Fibroblast of mammary gland (primary cell): ENCODE data around the gene SHMT2.

ENCODE experiments used
- DNase-seq: peaks from one replicate; pipeline ENCODE4 v3.0.0-alpha.2; 2010; ENCODE audit warnings: low read depth
- H3K4me3 ChIP-seq: 2 replicates; pipeline ENCODE4 v1.5.1; 2011; ENCODE audit warnings: low read depth, mild to moderate bottlenecking, low read length, moderate library complexity; ENCODE audit not compliant: control insufficient read depth
- TF ChIP-seq, protein P1 (sequence below): conservative IDR thresholded peaks from 2 replicates; pipeline ENCODE4 v1.5.1; 2011; ENCODE audit warnings: low read depth, low read length, inconsistent platforms; ENCODE audit not compliant: control insufficient read depth, insufficient read depth

The SHMT2 gene

DNA sequence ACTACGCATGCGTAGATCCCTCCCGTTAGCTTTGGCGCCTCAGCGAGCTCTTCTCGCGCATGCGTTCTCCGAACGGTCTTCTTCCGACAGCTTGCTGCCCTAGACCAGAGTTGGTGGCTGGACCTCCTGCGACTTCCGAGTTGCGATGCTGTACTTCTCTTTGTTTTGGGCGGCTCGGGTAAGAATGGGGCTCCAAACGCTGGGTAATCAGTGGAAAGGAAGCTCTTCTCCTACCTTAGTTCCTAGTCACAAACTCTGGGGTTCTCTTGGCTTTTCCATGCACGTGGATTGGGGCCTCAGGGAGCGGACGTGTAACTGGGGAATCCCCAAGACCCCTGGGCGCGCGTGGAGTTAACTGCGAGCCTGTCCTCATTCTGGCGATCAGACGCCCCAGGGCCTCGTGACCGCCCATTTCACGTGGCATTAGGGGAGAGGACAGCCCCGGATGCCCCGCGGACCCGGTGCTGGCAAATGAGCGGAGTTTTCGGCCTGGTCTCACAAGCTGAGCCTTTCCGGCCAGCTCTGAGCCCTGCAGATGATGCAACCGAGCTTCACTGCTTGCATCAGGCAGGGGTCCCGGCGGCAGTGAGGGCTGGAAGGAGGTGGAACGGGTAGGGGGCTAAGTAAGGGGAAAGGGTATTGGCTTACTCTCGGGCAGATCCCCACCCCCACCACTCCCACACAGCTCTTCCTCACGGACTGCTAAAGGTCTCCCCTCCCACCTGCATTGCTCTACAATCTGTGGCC, at the start of gene SHMT2:
Gene SHMT2 (plus strand): TSS at position 78 of the 747 bp plus-strand sequence. CDS start 68 bp downstream, at position 146.
- peak within 1 kb of the TSS; percentile 76 for H3K4me3 ChIP-seq
- TF ChIP-seq, protein P1, sequence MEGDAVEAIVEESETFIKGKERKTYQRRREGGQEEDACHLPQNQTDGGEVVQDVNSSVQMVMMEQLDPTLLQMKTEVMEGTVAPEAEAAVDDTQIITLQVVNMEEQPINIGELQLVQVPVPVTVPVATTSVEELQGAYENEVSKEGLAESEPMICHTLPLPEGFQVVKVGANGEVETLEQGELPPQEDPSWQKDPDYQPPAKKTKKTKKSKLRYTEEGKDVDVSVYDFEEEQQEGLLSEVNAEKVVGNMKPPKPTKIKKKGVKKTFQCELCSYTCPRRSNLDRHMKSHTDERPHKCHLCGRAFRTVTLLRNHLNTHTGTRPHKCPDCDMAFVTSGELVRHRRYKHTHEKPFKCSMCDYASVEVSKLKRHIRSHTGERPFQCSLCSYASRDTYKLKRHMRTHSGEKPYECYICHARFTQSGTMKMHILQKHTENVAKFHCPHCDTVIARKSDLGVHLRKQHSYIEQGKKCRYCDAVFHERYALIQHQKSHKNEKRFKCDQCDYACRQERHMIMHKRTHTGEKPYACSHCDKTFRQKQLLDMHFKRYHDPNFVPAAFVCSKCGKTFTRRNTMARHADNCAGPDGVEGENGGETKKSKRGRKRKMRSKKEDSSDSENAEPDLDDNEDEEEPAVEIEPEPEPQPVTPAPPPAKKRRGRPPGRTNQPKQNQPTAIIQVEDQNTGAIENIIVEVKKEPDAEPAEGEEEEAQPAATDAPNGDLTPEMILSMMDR, result no peak
- DNase-seq, result peak; percentile 96

DNA sequence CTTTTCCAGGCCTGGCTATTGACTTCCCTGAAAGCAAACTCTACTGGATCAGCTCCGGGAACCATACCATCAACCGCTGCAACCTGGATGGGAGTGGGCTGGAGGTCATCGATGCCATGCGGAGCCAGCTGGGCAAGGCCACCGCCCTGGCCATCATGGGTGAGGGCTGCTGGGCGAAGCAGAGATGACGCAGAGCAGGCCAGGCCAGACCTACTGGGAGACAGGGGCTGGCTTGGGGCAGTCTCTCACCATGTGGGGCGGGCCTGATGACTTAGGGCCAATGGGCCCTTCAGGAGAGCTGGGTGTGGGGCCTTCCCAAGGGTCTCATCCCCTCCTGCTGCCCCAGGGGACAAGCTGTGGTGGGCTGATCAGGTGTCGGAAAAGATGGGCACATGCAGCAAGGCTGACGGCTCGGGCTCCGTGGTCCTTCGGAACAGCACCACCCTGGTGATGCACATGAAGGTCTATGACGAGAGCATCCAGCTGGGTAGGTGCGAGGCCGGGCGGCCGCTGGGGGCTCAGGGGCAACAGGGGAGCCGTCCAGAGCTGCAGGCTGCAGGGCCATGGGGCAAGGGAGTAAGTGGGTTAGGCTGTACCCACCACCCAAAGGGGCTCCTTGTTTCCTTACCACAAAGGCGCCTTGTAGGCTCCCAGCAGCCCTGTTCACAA, 49.1 kb upstream of the SHMT2 start:
- no peak for DNase-seq
- TF ChIP-seq, protein P1, result no peak
- no peak overlapping the region for H3K4me3 ChIP-seq

DNA sequence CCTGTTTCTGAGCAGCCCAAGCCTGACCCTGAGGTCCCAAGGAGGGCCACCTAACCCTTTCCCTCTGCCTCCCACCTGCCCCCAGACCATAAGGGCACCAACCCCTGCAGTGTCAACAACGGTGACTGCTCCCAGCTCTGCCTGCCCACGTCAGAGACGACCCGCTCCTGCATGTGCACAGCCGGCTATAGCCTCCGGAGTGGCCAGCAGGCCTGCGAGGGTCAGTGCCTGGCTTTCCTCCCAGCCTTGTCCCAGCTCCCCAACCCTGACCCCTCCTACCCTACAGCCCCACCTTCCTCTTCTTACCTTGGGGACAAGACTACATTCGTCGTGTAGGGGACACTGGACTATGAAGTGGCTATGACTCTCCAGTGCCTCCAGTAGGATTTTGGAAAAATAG, 48.4 kb upstream of the SHMT2 start:
- DNase-seq, result no peak
- TF ChIP-seq, protein P1, result no peak
- no peak overlapping the region for H3K4me3 ChIP-seq

DNA sequence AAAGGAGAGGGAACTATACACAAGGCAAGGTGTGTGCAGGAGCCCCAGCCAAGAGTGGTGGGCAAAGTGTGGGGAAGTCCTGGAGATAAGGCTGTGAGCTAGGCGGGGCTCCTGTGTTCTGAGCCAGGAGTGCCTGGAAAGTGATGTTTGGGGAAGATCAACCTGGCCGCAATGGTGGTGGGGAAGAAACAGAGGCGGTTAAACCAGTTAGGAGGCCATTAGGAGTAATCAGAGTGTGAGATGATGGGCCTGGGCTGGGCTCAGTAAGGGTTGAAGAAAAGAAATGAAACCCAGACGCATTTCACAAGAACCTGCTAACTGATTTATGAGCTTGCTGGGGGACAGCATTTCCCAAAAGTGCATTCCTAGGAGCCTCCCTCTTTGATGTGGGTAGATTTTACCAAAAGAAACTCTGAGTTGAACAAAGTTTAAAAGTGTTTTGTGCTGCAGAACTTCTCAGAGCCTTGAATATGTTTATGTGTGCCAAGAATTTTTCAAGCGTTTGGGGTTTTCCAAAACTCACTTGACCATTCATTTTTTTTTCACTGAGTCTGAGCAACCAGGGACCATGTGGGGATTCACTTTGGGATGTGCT, 47.9 kb upstream of the SHMT2 start:
- DNase-seq, result peak; percentile 73
- no peak overlapping the region for H3K4me3 ChIP-seq
- TF ChIP-seq, protein P1, result no peak

DNA sequence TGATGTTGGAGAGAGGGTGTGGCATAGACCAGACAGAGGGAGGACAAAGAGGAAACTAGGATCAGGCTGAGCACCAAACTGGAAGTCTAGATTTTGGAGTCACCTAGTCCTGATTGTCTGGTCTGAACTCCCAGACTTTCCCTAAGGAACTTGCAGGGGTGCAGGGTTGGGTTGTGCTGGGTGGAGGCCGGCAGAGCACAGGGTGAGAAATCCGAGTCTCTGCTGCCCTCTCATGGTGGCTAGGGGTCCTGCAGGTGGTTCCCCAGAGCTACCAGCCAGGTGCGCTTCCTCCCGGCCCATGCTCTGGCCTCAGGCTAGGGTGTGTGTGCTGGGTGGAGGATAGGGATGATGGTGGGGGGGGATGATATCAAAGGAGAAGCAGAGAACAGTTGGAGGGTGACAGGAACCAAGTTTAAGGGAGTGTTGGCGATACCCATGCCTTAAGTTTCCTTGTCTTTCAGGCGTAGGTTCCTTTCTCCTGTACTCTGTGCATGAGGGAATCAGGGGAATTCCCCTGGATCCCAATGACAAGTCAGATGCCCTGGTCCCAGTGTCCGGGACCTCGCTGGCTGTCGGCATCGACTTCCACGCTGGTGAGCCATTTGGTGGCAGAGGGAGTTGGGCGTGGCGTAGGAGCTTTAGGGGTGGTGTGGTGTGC, 46.5 kb upstream of the SHMT2 start:
- no peak overlapping the region for H3K4me3 ChIP-seq
- DNase-seq, result peak; percentile 66
- TF ChIP-seq, protein P1, result peak; percentile 79

DNA sequence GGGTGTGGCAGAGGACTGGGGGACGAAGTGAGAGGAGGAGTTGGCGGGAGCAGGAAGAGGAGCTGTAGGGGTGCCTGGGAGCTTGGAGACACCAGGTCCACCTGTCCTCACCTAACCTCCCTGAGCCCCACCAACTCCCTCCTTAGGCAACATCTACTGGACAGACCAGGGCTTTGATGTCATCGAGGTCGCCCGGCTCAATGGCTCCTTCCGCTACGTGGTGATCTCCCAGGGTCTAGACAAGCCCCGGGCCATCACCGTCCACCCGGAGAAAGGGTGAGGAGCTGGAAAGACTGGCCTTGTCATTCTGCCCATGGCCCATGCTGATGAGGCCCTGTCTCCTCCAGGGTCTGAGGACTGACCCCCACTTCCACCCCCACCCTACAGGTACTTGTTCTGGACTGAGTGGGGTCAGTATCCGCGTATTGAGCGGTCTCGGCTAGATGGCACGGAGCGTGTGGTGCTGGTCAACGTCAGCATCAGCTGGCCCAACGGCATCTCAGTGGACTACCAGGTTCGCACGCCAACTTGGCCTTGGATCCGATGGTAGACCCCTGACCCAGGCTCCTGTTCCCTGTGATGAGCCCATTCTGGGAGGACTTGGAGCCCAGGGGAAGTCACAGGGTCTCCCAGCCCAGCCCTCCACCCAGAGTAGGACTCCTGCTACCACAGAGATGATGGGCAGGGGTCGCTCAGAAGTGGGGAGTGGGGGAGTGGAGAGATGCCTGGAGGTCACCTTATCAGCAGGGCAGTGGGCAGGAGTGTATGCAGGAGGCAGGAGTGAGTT, 45.4 kb upstream of the SHMT2 start:
- TF ChIP-seq, protein P1, result no peak
- DNase-seq, result no peak
- H3K4me3 ChIP-seq, result no peak overlapping the region
